Neural progenitor cell (in vitro differentiated cells): Measurements from ENCODE around the gene TMCO4. TPM values are rescaled to one million over a fixed set of nuclear protein-coding genes. Genes with fewer than 3 reads are reported as not detected.

ENCODE experiments used
- DNase-seq: peaks from one replicate; pipeline ENCODE4 v3.0.0-alpha.2; 2016; ENCODE audit warnings: low spot score
- H2AFZ ChIP-seq: fragments of 200-600 bp; sonication (generic); replicated peaks from 2 replicates; pipeline ENCODE4 v1.6.1; 2016; ENCODE audit warnings: antibody characterized with exemption
- H3F3A ChIP-seq: fragments of 200-600 bp; sonication (generic); 2 replicates; pipeline ENCODE4 v1.6.1; 2016; ENCODE audit warnings: antibody characterized with exemption, low read depth
- H3K27ac ChIP-seq: fragments of 200-600 bp; sonication (generic); 2 replicates; pipeline ENCODE4 v1.5.1; 2016; ENCODE audit warnings: mild to moderate bottlenecking
- H3K27me3 ChIP-seq: fragments of 200-600 bp; sonication (generic); 2 replicates; pipeline ENCODE4 v1.6.1; 2016; ENCODE audit warnings: mild to moderate bottlenecking, moderate library complexity
- H3K36me3 ChIP-seq: fragments of 200-600 bp; sonication (generic); 2 replicates; pipeline ENCODE4 v1.5.1; 2016
- H3K4me1 ChIP-seq: fragments of 200-600 bp; sonication (generic); 2 replicates; pipeline ENCODE4 v1.6.1; 2016; ENCODE audit warnings: mixed run types
- H3K4me2 ChIP-seq: fragments of 200-600 bp; sonication (generic); 2 replicates; pipeline ENCODE4 v1.6.1; 2016
- H3K4me3 ChIP-seq: fragments of 200-600 bp; sonication (generic); 2 replicates; pipeline ENCODE4 v1.5.1; 2016
- H3K79me2 ChIP-seq: fragments of 200-600 bp; sonication (generic); 2 replicates; pipeline ENCODE4 v1.6.1; 2016; ENCODE audit warnings: low read depth
- H3K9ac ChIP-seq: fragments of 200-600 bp; sonication (generic); 2 replicates; pipeline ENCODE4 v1.6.1; 2016
- H3K9me3 ChIP-seq: fragments of 200-600 bp; sonication (generic); 2 replicates; pipeline ENCODE4 v1.5.1; 2016; ENCODE audit warnings: low read depth
- H4K20me1 ChIP-seq: fragments of 200-600 bp; sonication (generic); 2 replicates; pipeline ENCODE4 v1.6.1; 2016; ENCODE audit warnings: low read depth
- H3K27ac Mint-ChIP-seq: 3 replicates; pipeline ENCODE4 v1.8.0; 2021; ENCODE audit warnings: mixed read lengths
- H3K27me3 Mint-ChIP-seq: 2 replicates; pipeline ENCODE4 v1.8.0; 2022; ENCODE audit warnings: low read depth, mild to moderate bottlenecking, inconsistent platforms, moderate library complexity, mixed read lengths; ENCODE audit not compliant: insufficient read depth
- H3K36me3 Mint-ChIP-seq: 3 replicates; pipeline ENCODE4 v1.8.0; 2021; ENCODE audit warnings: mixed read lengths
- H3K4me1 Mint-ChIP-seq: 3 replicates; pipeline ENCODE4 v1.8.0; 2021; ENCODE audit warnings: mixed read lengths
- H3K4me3 Mint-ChIP-seq: 3 replicates; pipeline ENCODE4 v1.8.0; 2021; ENCODE audit warnings: mild to moderate bottlenecking, moderate library complexity, mixed read lengths
- H3K9me3 Mint-ChIP-seq: 3 replicates; pipeline ENCODE4 v1.8.0; 2020; ENCODE audit warnings: mixed read lengths
- CTCF ChIP-seq: fragments of 200-600 bp; sonication (generic); IDR thresholded peaks from 2 replicates; pipeline ENCODE4 v1.5.1; 2017; ENCODE audit warnings: antibody characterized with exemption, mild to moderate bottlenecking
- EZH2 ChIP-seq: fragments of 200-600 bp; sonication (generic); IDR thresholded peaks from 2 replicates; pipeline ENCODE4 v1.6.1; 2017; ENCODE audit warnings: antibody characterized with exemption, mild to moderate bottlenecking, moderate library complexity
- EZH2phosphoT487 ChIP-seq: fragments of 200-600 bp; sonication (generic); IDR thresholded peaks from 2 replicates; pipeline ENCODE4 v1.6.1; 2017; ENCODE audit warnings: antibody characterized with exemption
- total RNA-seq: library from RNA; depleted of rRNA; stranded (reverse); fragments of >200 nt; gene quantifications from 2 replicates; pipeline ENCODE4 v1.2.3, GENCODE V29; 2015; ENCODE audit warnings: low replicate concordance

The TMCO4 gene
- total RNA-seq, 1 donor from 2014 or later, result 0.30 TPM

- DNase-seq, result no peak
- no peak overlapping the region for H3K4me3 Mint-ChIP-seq
- TF ChIP-seq EZH2 (no peak), CTCF (no peak), EZH2phosphoT487 (no peak)
These were observed 45.8 kb upstream of the TMCO4 start for GRCh38 chr1:19845555-19845954.

GRCh38 chr1:19844731-19845495 is 45.2 kb upstream of the TMCO4 start:
- H3K27ac ChIP-seq, result no peak overlapping the region
- H3K27ac Mint-ChIP-seq, result no peak overlapping the region
- H3K9ac ChIP-seq, result no peak overlapping the region
- H3K27me3 ChIP-seq, result no peaks in the 10 kb centered on the region
- TF ChIP-seq EZH2 (no peak), EZH2phosphoT487 (no peak), CTCF (no peak)
- no peaks in the 10 kb centered on the region for H3K79me2 ChIP-seq
- H3F3A ChIP-seq, result no peaks in the 10 kb centered on the region
- no peak overlapping the region for H2AFZ ChIP-seq
- no peaks in the 10 kb centered on the region for H3K36me3 ChIP-seq
- H3K4me3 ChIP-seq, result no peak overlapping the region
- no peaks in the 10 kb centered on the region for H4K20me1 ChIP-seq
- no peaks in the 10 kb centered on the region for H3K36me3 Mint-ChIP-seq
- no peaks in the 10 kb centered on the region for H3K4me1 ChIP-seq
- no peak overlapping the region for H3K4me3 Mint-ChIP-seq
- no peaks in the 10 kb centered on the region for H3K9me3 ChIP-seq
- H3K9me3 Mint-ChIP-seq, result no peaks in the 10 kb centered on the region
- no peak for DNase-seq
- H3K4me1 Mint-ChIP-seq, result peaks cover 5% of the 10 kb centered on the region
- peaks cover 5% of the 10 kb centered on the region for H3K27me3 Mint-ChIP-seq
- H3K4me2 ChIP-seq, result no peak overlapping the region

More at GRCh38 chr1:19845555-19845954, 45.8 kb upstream of the TMCO4 start:
- peaks cover 7% of the 10 kb centered on the region for H3K4me1 Mint-ChIP-seq
- Histone ChIP-seq H3K4me1 (no peaks in the 10 kb centered on the region), H3K9ac (no peak overlapping the region), H3K9me3 (no peaks in the 10 kb centered on the region), H3K79me2 (no peaks in the 10 kb centered on the region), H3K4me2 (no peak overlapping the region), H3K27me3 (no peaks in the 10 kb centered on the region), H3K4me3 (no peak overlapping the region), H2AFZ (no peak overlapping the region), H4K20me1 (no peaks in the 10 kb centered on the region), H3F3A (no peaks in the 10 kb centered on the region), H3K27ac (no peak overlapping the region), H3K36me3 (no peaks in the 10 kb centered on the region)
- H3K9me3 Mint-ChIP-seq, result no peaks in the 10 kb centered on the region
- H3K36me3 Mint-ChIP-seq, result no peaks in the 10 kb centered on the region
- H3K27ac Mint-ChIP-seq, result no peak overlapping the region
- peaks cover 5% of the 10 kb centered on the region for H3K27me3 Mint-ChIP-seq

- Histone ChIP-seq H3K9ac (no peak overlapping the region), H2AFZ (no peak overlapping the region), H3K27me3 (no peaks in the 10 kb centered on the region), H3K27ac (no peak overlapping the region), H3F3A (no peaks in the 10 kb centered on the region), H3K9me3 (no peaks in the 10 kb centered on the region), H3K4me1 (no peaks in the 10 kb centered on the region), H3K79me2 (no peaks in the 10 kb centered on the region), H3K36me3 (no peaks in the 10 kb centered on the region), H3K4me2 (no peak overlapping the region), H3K4me3 (no peak overlapping the region), H4K20me1 (no peaks in the 10 kb centered on the region)
- Mint-ChIP-seq H3K9me3 (no peaks in the 10 kb centered on the region), H3K36me3 (no peaks in the 10 kb centered on the region), H3K27me3 (peaks cover 5% of the 10 kb centered on the region), H3K4me3 (no peak overlapping the region), H3K4me1 (peaks cover 5% of the 10 kb centered on the region), H3K27ac (no peak overlapping the region)
- DNase-seq, result no peak
- TF ChIP-seq CTCF, result no peak
These were observed 40.5 kb upstream of the TMCO4 start for GRCh38 chr1:19840228-19840627.
